Panc1 (cell line): ENCODE data around the gene NR6A1. TPM values are rescaled to one million over a fixed set of nuclear protein-coding genes. Genes with fewer than 3 reads are reported as not detected.

Source experiments
- ATAC-seq: fragments of 200-7000 bp; cut with Tn5 transposase; 2 replicates; pipeline ENCODE4 v1.9.1; 2020; ENCODE audit warnings: mild to moderate bottlenecking, moderate library complexity
- BruUV-seq: library from RNA; stranded (reverse); fragments of 400-500 nt; replicated peaks from 2 replicates; lab custom pipeline; 2021; lab: Mats Ljungman, UMichigan
- CTCF ChIA-PET: fragments of 300-600 bp; sonication (Branson Sonifier 250); formaldehyde crosslinking; loops from one replicate; lab custom pipeline; 2022; ENCODE audit warnings: antibody characterized with exemption; lab: Charles Lee
- POLR2A ChIA-PET: fragments of 300-600 bp; sonication (Branson Sonifier 250); formaldehyde crosslinking; loops from one replicate; lab custom pipeline; 2022; ENCODE audit warnings: antibody characterized with exemption; lab: Charles Lee
- DNase-seq: peaks from one replicate; pipeline ENCODE4 v3.0.0-alpha.2; 2010; ENCODE audit warnings: low read depth, low spot score
- H3K27ac ChIP-seq: 2 replicates; pipeline ENCODE4 v1.5.1; 2011; ENCODE audit warnings: mild to moderate bottlenecking, low read length, inconsistent platforms
- H3K27me3 ChIP-seq: fragments of 200-500 bp; sonication (Bioruptor generic); 2 replicates; pipeline ENCODE4 v1.6.0; 2014; ENCODE audit warnings: low read length, inconsistent platforms; ENCODE audit not compliant: control insufficient read depth, insufficient read depth
- H3K36me3 ChIP-seq: fragments of 200-500 bp; sonication (Bioruptor generic); 2 replicates; pipeline ENCODE4 v1.5.1; 2014; ENCODE audit warnings: inconsistent platforms, mild to moderate bottlenecking, low read length, moderate library complexity; ENCODE audit not compliant: control insufficient read depth, insufficient read depth
- H3K4me1 ChIP-seq: 2 replicates; pipeline ENCODE4 v1.5.1; 2011; ENCODE audit warnings: inconsistent platforms, mild to moderate bottlenecking, low read length, moderate library complexity; ENCODE audit not compliant: control insufficient read depth, insufficient read depth
- H3K4me3 ChIP-seq, 2 experiments: 2 replicates each; pipeline ENCODE4 v1.5.1; 2011 to 2012; ENCODE audit warnings: low read depth in 2 of 2, low read length in 2 of 2, mild to moderate bottlenecking in 2 of 2, inconsistent platforms in 1 of 2, moderate library complexity in 1 of 2
- H3K9me3 ChIP-seq: fragments of 200-500 bp; sonication (Bioruptor generic); 2 replicates; pipeline ENCODE4 v1.5.1; 2014; ENCODE audit warnings: low read depth, mild to moderate bottlenecking, inconsistent platforms, low read length, moderate library complexity; ENCODE audit not compliant: control insufficient read depth, insufficient read depth
- CTCF ChIP-seq: fragments of 450-650 bp; IDR thresholded peaks from 2 replicates; pipeline ENCODE4 v1.5.1; 2017; ENCODE audit warnings: mild to moderate bottlenecking
- POLR2AphosphoS5 ChIP-seq: IDR thresholded peaks from 2 replicates; pipeline ENCODE4 v1.6.1; 2012; ENCODE audit warnings: mild to moderate bottlenecking, low read depth, low read length, moderate library complexity
- REST ChIP-seq, 2 experiments: IDR thresholded peaks; 2 replicates each; pipeline ENCODE4 v1.6.1; 2011 to 2012; ENCODE audit warnings: low read depth in 2 of 2, control low read depth in 1 of 2, low read length in 1 of 2, mild to moderate bottlenecking in 1 of 2, moderate library complexity in 1 of 2; ENCODE audit not compliant: insufficient read depth in 1 of 2
- SIN3A ChIP-seq: IDR thresholded peaks from 2 replicates; pipeline ENCODE4 v1.6.1; 2012; ENCODE audit warnings: low read depth, mild to moderate bottlenecking, low read length, moderate library complexity, borderline replicate concordance; ENCODE audit not compliant: insufficient read depth
- TCF7L2 ChIP-seq: IDR thresholded peaks from 2 replicates; pipeline ENCODE4 v1.6.1; 2011; ENCODE audit warnings: mild to moderate bottlenecking, low read depth, low read length, inconsistent platforms
- in situ Hi-C: cut with HindIII; loops from 2 replicates; pipeline ENCODE4 v1.10.0; 2016; ENCODE audit warnings: low sequenced_read_pairs, low pct_unique_long_range_greater_than_20kb
- intact Hi-C: fragments of 100-400 bp; cut with micrococcal nuclease; formaldehyde crosslinking; loops from one replicate; pipeline ENCODE4 v1.10.0; 2022; ENCODE audit not compliant: unreplicated experiment
- total RNA-seq: library from RNA; stranded (reverse); gene quantifications from one replicate; pipeline ENCODE4 v1.2.1, GENCODE V29; 2021; ENCODE audit not compliant: unreplicated experiment

The NR6A1 gene
- total RNA-seq, 1 experiment from 2014 or later = 7.6 TPM

GRCh38 chr9:124593200-124593599, 177.9 kb downstream of the NR6A1 start:
- Histone ChIP-seq H3K27ac (no peak overlapping the region), H3K9me3 (no peaks in the 10 kb centered on the region), H3K4me1 (peaks cover 38% of the 10 kb centered on the region), H3K27me3 (no peaks in the 10 kb centered on the region), H3K4me3 (no peak overlapping the region), H3K36me3 (no peaks in the 10 kb centered on the region)
- ChIA-PET POLR2A (no interaction called here), CTCF (no interaction called here)
- intact Hi-C loops = no loop called here
- no peak for DNase-seq
- in situ Hi-C loops = no loop called here
- no peak for ATAC-seq
- no peak for TF ChIP-seq CTCF
- no peak for TF ChIP-seq POLR2AphosphoS5
- no peak for TF ChIP-seq REST (IDR thresholded peaks at IDR 0.05; ENCODE audit: insufficient read depth in 1 of 2, low read depth in 2 of 2, low read length in 1 of 2)
- no peak for TF ChIP-seq TCF7L2
- TF ChIP-seq SIN3A = no peak
- no TSS peak for BruUV-seq

- Histone ChIP-seq H3K27ac (no peak overlapping the region), H3K4me1 (peaks cover 28% of the 10 kb centered on the region), H3K4me3 (no peak overlapping the region), H3K36me3 (no peaks in the 10 kb centered on the region), H3K27me3 (no peaks in the 10 kb centered on the region), H3K9me3 (no peaks in the 10 kb centered on the region)
- no peak for ATAC-seq
- no peak for DNase-seq
- TF ChIP-seq SIN3A (no peak), CTCF (no peak), REST (IDR thresholded peaks at IDR 0.05; ENCODE audit: insufficient read depth in 1 of 2, low read depth in 2 of 2, low read length in 1 of 2) (no peak), TCF7L2 (no peak), POLR2AphosphoS5 (no peak)
- no TSS peak for BruUV-seq
- in situ Hi-C loops (no loop called here), intact Hi-C loops (no loop called here)
- ChIA-PET CTCF (no interaction called here), POLR2A (no interaction called here)
Measured at GRCh38 chr9:124590889-124591641, 180.0 kb downstream of the NR6A1 start.
